GM12801 (cell line): ENCODE results near the gene DPPA4.

Experiments
- CTCF ChIP-seq: IDR thresholded peaks from one replicate; pipeline ENCODE4 v1.5.1; 2011; ENCODE audit warnings: control low read depth; ENCODE audit not compliant: insufficient read length; ENCODE audit errors: extremely low read depth

The DPPA4 gene, protein sequence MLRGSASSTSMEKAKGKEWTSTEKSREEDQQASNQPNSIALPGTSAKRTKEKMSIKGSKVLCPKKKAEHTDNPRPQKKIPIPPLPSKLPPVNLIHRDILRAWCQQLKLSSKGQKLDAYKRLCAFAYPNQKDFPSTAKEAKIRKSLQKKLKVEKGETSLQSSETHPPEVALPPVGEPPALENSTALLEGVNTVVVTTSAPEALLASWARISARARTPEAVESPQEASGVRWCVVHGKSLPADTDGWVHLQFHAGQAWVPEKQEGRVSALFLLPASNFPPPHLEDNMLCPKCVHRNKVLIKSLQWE

GRCh38 chr3:109337393-109337792, at the start of gene DPPA4:
Gene DPPA4, minus strand, starts transcription at chr3:109337546. Its CDS starts 29 bp downstream, at chr3:109337517.
- no peak for TF ChIP-seq CTCF

- no peak for TF ChIP-seq CTCF
These were observed 48.3 kb upstream of the DPPA4 start for GRCh38 chr3:109385442-109386318.

- TF ChIP-seq CTCF: no peak
These were observed 46.8 kb upstream of the DPPA4 start for GRCh38 chr3:109384164-109384563.

GRCh38 chr3:109382588-109382987, 45.2 kb upstream of the DPPA4 start:
- no peak for TF ChIP-seq CTCF

- TF ChIP-seq CTCF: no peak
These were observed 38.6 kb upstream of the DPPA4 start for GRCh38 chr3:109375975-109376374.

DNA sequence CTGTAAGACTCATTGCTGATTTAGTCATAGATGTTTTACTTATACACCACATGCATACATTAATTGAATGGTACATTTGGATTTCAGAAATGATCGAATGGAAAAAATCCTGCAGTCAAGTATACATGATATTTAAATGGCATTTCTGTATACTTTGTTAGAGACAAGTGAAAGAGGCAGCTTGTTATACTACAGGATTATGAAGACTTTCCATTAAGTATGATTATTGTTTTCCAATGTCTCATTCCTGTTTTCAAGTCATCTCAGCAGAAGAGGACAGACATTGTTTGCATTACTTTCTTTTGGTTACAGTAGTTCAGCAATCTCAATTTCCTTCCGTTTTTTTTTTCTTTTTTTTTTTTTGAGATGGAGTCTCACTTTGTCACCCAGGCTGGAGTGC, 36.6 kb upstream of the DPPA4 start:
- TF ChIP-seq CTCF: no peak

DNA sequence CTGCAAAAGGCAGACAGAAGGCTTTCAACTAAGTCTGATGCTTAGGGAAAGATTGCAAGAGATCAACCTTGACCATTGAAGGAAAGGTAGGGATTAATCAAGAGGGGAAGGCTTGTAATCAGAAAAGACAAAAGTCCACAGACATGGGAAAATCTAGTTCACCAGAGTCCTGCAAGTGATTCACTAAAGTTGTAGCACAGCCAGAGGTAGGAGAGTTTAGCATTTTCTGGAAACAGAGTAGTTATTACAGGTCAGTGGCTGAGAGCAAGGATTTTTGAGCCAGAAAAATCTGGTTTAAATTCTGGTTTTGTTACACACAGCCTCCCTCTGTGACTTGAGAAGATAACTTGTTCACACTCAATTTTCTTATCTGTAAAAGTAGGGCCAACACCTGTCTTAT, 35.3 kb upstream of the DPPA4 start:
- no peak for TF ChIP-seq CTCF
